Gastrocnemius medialis (tissue), 4 donors: Measurements from ENCODE around the gene SLC7A11.

Experiments used
- CTCF ChIP-seq, 5 experiments: fragments of 450-650 bp in 3 of 5; fragments of 200-600 bp in 2 of 5; sonication (generic) in 2 of 5; IDR thresholded peaks in 4 of 5; conservative IDR thresholded peaks in 1 of 5; 1 replicate in 4 of 5; 2 replicates in 1 of 5; pipeline ENCODE4 v1.5.1; 2016 to 2019; ENCODE audit warnings: antibody characterized with exemption in 5 of 5, mild to moderate bottlenecking in 3 of 5, moderate library complexity in 3 of 5
- POLR2A ChIP-seq, 2 donors: fragments of 450-650 bp; IDR thresholded peaks; one replicate each; pipeline ENCODE4 v1.6.1; 2017; ENCODE audit warnings: antibody characterized with exemption in 2 of 2, mild to moderate bottlenecking in 2 of 2, moderate library complexity in 2 of 2

GRCh38 chr4:138196153-138196552, 46.0 kb downstream of the SLC7A11 start:
- TF ChIP-seq POLR2A (IDR thresholded peaks at IDR 0.05) = no peak
- TF ChIP-seq CTCF (IDR thresholded peaks at IDR 0.05 in 4 of 5, conservative IDR thresholded peaks at IDR 0.05 in 1 of 5) = no peak
